Activated T-cell treated with anti-CD3 and anti-CD28 coated beads, Interleukin-2, amount 50 U/mL, for 24 hours (primary cell): ENCODE measurements around the gene AQP5.

ENCODE experiments used
- DNase-seq: peaks from one replicate; pipeline ENCODE4 v3.0.0-alpha.2; 2020
- H3K27ac Mint-ChIP-seq: 2 replicates; pipeline ENCODE4 v1.8.0; 2020; ENCODE audit warnings: mild to moderate bottlenecking, mixed read lengths
- H3K27me3 Mint-ChIP-seq: 2 replicates; pipeline ENCODE4 v1.8.0; 2020; ENCODE audit warnings: mixed read lengths
- H3K36me3 Mint-ChIP-seq: 2 replicates; pipeline ENCODE4 v1.8.0; 2020; ENCODE audit warnings: low read depth, mixed read lengths
- H3K4me1 Mint-ChIP-seq: 2 replicates; pipeline ENCODE4 v1.8.0; 2020; ENCODE audit warnings: low read depth, mixed read lengths
- H3K4me3 Mint-ChIP-seq: 2 replicates; pipeline ENCODE4 v1.8.0; 2020; ENCODE audit warnings: mild to moderate bottlenecking, moderate library complexity, mixed read lengths
- H3K9me3 Mint-ChIP-seq: 2 replicates; pipeline ENCODE4 v1.8.0; 2020; ENCODE audit warnings: mixed read lengths

Gene AQP5

DNA sequence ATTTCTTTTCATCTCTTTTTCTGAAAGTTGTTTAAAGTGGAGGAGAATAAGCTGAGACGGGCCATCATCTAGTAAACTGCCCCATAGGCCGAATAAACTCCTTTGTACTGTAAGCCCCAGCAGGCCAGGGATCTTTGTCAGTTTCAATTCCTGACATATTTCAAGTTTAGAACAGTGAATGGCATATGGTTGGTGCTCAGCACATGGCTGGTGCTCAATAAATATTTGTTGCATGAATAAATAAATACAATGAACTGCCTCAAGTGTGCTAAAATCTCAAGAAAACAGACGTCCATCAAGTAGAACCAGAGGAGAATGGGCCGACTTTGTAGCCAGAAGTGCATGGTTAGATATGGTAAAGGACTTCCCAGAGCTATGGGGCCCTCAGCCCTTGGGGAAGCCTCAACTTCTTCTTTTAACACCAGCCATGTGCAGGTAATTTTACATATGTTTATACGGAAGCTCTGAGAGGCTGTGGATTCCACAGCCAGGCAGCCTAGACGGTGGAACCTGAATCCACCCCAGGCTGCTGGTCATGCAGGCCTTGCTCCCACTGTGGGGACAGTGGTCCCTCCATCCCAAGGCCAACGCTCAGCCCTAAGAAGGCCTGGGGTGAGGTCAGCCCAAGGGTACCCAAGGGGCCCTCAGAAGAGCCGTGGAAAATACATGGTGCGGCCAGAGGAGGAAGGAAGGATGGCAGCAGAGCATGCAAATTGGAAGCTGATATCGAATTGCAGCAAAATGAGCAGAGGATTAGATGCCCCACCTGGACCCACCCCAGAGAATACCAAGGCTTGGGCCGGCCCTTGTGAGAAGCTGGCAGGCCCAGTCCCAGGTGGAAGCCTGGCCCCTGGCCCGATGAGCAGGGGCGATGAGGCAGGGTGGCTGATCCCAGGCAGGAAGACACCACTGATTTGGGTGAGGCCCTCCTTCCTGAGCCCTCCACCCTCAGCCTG is 19.8 kb upstream of the AQP5 start:
- no peaks in the 10 kb centered on the region for H3K27me3 Mint-ChIP-seq
- DNase-seq, result peak; percentile 22
- no peak overlapping the region for H3K27ac Mint-ChIP-seq
- peaks cover 32% of the 10 kb centered on the region for H3K4me1 Mint-ChIP-seq
- no peaks in the 10 kb centered on the region for H3K36me3 Mint-ChIP-seq
- H3K9me3 Mint-ChIP-seq, result no peaks in the 10 kb centered on the region
- H3K4me3 Mint-ChIP-seq, result no peak overlapping the region

GRCh38 chr12:49942512-49942893 is 19.2 kb upstream of the AQP5 start:
- Mint-ChIP-seq H3K4me3 (no peak overlapping the region), H3K4me1 (peaks cover 32% of the 10 kb centered on the region), H3K27me3 (no peaks in the 10 kb centered on the region), H3K9me3 (no peaks in the 10 kb centered on the region), H3K36me3 (no peaks in the 10 kb centered on the region), H3K27ac (no peak overlapping the region)
- no peak for DNase-seq

DNA sequence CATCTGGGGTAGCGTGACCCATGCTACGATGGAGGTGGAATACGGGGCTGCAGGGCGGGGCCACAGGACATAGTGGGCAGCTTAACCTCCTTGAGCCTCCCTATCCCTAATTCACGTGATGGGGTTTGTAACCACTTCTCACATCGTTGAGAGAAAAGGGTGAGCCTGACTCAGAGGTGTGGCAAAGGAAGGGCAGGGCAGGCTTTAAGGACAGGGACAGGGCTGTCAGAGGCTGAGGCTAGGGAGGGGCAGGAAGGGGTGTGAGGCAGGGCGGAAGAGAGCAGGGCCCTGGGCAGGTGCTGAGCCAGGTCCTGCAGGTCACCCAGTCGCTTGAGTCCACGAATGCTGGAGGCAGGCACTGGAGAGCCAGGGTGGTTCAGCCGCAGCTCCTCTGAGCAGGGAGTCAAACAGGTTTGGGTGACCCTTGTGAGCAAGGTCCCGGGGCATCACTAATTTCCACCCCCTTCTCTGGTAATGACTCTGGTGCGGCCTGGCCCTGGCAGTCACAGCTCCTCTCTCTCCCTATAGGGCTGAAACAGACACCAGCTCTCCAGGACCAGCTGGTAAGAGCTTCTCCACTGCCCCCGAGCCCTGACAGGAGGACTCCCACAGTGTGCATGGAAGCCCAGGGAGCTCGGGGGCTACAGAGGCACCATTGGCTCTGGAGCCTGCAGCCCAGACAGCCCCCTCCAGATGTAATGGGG is 18.6 kb upstream of the AQP5 start:
- Mint-ChIP-seq H3K4me3 (no peak overlapping the region), H3K9me3 (no peaks in the 10 kb centered on the region), H3K27ac (peak overlapping the region; percentile 17), H3K27me3 (no peaks in the 10 kb centered on the region), H3K36me3 (no peaks in the 10 kb centered on the region), H3K4me1 (peaks cover 32% of the 10 kb centered on the region)
- DNase-seq, result peak; percentile 34

- Mint-ChIP-seq H3K27me3 (no peaks in the 10 kb centered on the region), H3K4me1 (peaks cover 32% of the 10 kb centered on the region), H3K9me3 (no peaks in the 10 kb centered on the region), H3K4me3 (no peak overlapping the region), H3K27ac (peak overlapping the region; percentile 95), H3K36me3 (no peaks in the 10 kb centered on the region)
- DNase-seq, result no peak
These were observed 18.1 kb upstream of the AQP5 start for GRCh38 chr12:49943625-49943960.

- Mint-ChIP-seq H3K27ac (peak overlapping the region; percentile 95), H3K4me1 (peaks cover 32% of the 10 kb centered on the region), H3K4me3 (no peak overlapping the region), H3K27me3 (no peaks in the 10 kb centered on the region), H3K36me3 (no peaks in the 10 kb centered on the region), H3K9me3 (no peaks in the 10 kb centered on the region)
- DNase-seq, result peak; percentile 29
These were observed 17.6 kb upstream of the AQP5 start for GRCh38 chr12:49944046-49944445.

- Mint-ChIP-seq H3K27me3 (no peaks in the 10 kb centered on the region), H3K9me3 (no peaks in the 10 kb centered on the region), H3K4me1 (peaks cover 32% of the 10 kb centered on the region), H3K4me3 (peak overlapping the region; percentile 77), H3K27ac (peak overlapping the region; percentile 95), H3K36me3 (no peaks in the 10 kb centered on the region)
- peak; percentile 25 for DNase-seq
These were observed 17.0 kb upstream of the AQP5 start for GRCh38 chr12:49944718-49945117.

GRCh38 chr12:49945394-49946080 is 16.1 kb upstream of the AQP5 start:
- H3K9me3 Mint-ChIP-seq, result no peaks in the 10 kb centered on the region
- peak overlapping the region; percentile 95 for H3K27ac Mint-ChIP-seq
- H3K36me3 Mint-ChIP-seq, result no peaks in the 10 kb centered on the region
- peak overlapping the region; percentile 77 for H3K4me3 Mint-ChIP-seq
- H3K4me1 Mint-ChIP-seq, result peaks cover 32% of the 10 kb centered on the region
- DNase-seq, result peak; percentile 92
- no peaks in the 10 kb centered on the region for H3K27me3 Mint-ChIP-seq

DNA sequence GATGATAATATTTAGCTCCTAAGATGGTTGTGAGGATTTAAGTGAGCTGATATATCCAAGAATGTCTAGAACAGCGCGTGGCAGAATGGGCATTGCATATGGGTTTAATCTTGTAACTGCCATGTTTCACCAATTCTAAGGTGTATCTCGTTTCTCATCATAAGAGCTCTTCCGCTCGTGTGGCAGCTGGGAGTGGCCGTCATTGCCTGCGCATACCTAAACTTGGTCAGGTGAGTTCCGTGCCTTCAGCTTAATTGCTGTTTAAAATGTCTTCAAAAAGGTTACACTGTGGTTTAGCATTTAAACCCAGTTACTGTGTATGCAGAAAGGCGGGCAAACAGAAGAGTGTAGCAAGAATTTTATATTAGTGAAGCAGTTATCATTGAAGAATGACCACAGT is 15.6 kb upstream of the AQP5 start:
- DNase-seq, result no peak
- Mint-ChIP-seq H3K27ac (peak overlapping the region; percentile 95), H3K27me3 (no peaks in the 10 kb centered on the region), H3K4me1 (peaks cover 32% of the 10 kb centered on the region), H3K4me3 (no peak overlapping the region), H3K36me3 (no peaks in the 10 kb centered on the region), H3K9me3 (no peaks in the 10 kb centered on the region)

GRCh38 chr12:49946497-49946896 is 15.2 kb upstream of the AQP5 start:
- H3K9me3 Mint-ChIP-seq, result no peaks in the 10 kb centered on the region
- H3K4me3 Mint-ChIP-seq, result no peak overlapping the region
- no peak for DNase-seq
- H3K4me1 Mint-ChIP-seq, result peaks cover 32% of the 10 kb centered on the region
- H3K27me3 Mint-ChIP-seq, result no peaks in the 10 kb centered on the region
- H3K36me3 Mint-ChIP-seq, result no peaks in the 10 kb centered on the region
- H3K27ac Mint-ChIP-seq, result no peak overlapping the region

DNA sequence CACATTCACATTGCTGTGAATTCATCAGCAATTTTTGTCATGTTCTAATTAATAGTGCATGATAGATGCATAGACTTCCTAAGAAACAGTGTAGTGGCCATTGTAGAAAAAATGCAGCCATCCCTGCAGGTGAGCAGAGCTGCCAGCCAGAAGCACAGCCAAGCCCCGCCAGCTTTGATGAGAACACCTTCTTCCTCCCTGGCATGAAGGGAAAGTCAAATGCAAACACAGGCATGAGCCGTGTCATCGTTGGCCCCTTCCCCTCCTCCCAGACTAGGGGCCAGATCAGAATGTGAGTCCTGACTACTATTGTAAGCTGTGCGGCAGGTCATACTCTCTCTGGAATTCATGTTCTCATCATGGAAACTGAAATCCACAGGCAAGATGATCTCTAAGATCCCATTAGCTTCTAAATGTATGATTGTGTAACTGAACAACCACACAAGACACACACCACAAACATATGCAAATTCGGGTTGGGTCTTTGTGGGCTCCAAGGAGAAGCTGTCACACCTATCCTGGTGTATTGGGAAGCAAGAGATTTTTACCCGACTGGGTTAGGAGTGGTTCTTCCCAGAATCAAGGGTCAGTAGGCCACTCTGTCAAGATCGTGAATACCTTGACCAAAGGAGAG is 14.0 kb upstream of the AQP5 start:
- H3K9me3 Mint-ChIP-seq, result no peaks in the 10 kb centered on the region
- no peak overlapping the region for H3K4me3 Mint-ChIP-seq
- peaks cover 10% of the 10 kb centered on the region for H3K27me3 Mint-ChIP-seq
- H3K4me1 Mint-ChIP-seq, result peaks cover 30% of the 10 kb centered on the region
- no peaks in the 10 kb centered on the region for H3K36me3 Mint-ChIP-seq
- no peak overlapping the region for H3K27ac Mint-ChIP-seq
- DNase-seq, result peak; percentile 20

DNA sequence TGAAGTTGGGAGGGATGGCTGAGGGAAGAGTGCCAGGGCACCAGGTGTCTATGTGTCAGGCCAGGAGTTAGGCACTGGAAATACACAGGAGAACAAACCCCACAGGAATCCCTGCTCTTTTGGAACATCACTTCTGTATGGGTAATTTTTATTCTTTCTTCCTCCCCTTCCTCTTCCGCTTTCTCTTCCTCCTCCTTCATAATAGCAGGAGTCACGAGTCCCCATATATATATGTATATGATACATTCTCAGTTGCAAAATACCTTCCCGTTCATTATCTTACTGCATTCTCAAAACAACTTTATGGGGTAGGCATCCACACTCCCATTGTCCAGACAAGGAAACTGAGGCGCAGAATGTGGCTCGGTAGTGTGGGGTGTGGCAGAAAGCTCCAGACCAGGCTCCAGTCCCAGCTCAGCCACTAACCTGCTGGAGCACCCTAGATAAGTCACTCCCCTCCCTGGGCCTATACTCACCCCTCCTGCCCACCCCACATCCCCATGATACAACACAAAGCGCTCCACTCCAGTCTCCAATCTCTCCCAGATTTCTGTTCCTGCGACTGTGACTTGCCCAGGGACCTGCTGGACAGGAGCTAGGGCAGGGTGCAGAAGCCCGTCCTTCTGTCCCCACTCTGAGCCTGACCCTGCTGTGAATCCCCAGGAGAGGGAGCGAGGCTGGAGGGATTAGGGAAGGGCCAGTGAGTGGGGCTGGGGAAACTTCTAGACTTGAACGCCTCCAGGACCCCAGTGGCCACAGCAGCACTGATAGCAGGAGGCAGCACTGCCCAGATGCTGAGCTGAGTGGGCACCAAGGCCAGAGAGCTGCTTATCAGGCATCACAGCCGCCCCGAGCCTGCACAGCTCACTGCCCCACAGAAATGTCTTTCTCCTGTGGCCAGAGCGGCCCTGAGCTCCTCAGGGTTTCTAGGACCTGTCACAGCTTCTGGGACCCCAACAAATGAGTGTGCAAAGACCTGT is 12.5 kb upstream of the AQP5 start:
- DNase-seq, result peak; percentile 13
- Mint-ChIP-seq H3K36me3 (no peaks in the 10 kb centered on the region), H3K4me3 (no peak overlapping the region), H3K27me3 (peaks cover 24% of the 10 kb centered on the region), H3K27ac (no peak overlapping the region), H3K9me3 (no peaks in the 10 kb centered on the region), H3K4me1 (peaks cover 24% of the 10 kb centered on the region)

GRCh38 chr12:49949866-49950265 is 11.8 kb upstream of the AQP5 start:
- Mint-ChIP-seq H3K36me3 (no peaks in the 10 kb centered on the region), H3K27ac (no peak overlapping the region), H3K4me1 (peaks cover 17% of the 10 kb centered on the region), H3K9me3 (no peaks in the 10 kb centered on the region), H3K27me3 (peaks cover 31% of the 10 kb centered on the region), H3K4me3 (no peak overlapping the region)
- DNase-seq, result peak; percentile 13
